ENCODE results near the gene APBA1. TPM values are rescaled to one million over a fixed set of nuclear protein-coding genes. Genes with fewer than 3 reads are reported as not detected.

Gene APBA1
- total and polyA plus RNA-seq, 2 of the 8 experiments (the other 6 are each of a cell fraction or from before 2014, with no cell fraction given): 0.36 to 0.60 TPM

- DNase-seq (ENCODE audit: low read depth in 1 of 2, low spot score in 2 of 2) (no peak), FAIRE-seq (no peak)
- Histone ChIP-seq H4K20me1 (replicated peaks in 1 of 2; ENCODE audit: control insufficient read depth in 1 of 2, insufficient read depth in 2 of 2, low read length in 2 of 2) (no peaks in the 10 kb centered on the region), H4K5ac (ENCODE audit: insufficient read length, low read depth, low read length) (no peak overlapping the region), H3K18ac (ENCODE audit: extremely low read depth, low read length) (no peak overlapping the region), H3K14ac (ENCODE audit: insufficient read length) (no peak overlapping the region), H2AK5ac (ENCODE audit: low read depth, low read length) (no peak overlapping the region), H2BK5ac (ENCODE audit: low read depth, low read length) (no peak overlapping the region), H3K27me3 (replicated peaks in 1 of 4; ENCODE audit: control insufficient read depth in 3 of 4, extremely low read depth in 1 of 4, insufficient read depth in 3 of 4, low read length in 3 of 4) (no peaks in the 10 kb centered on the region), H3K9ac (replicated peaks in 1 of 4; ENCODE audit: extremely low read depth in 1 of 4, low read depth in 3 of 4, low read length in 3 of 4) (no peak overlapping the region), H3K27ac (ENCODE audit: low read depth, low read length) (no peak overlapping the region), H2BK20ac (ENCODE audit: low read length) (no peak overlapping the region), H3K79me2 (ENCODE audit: control insufficient read depth in 1 of 2, insufficient read depth in 2 of 2, low read length in 2 of 2) (no peaks in the 10 kb centered on the region), H3K79me1 (ENCODE audit: low read depth, low read length) (no peaks in the 10 kb centered on the region), H2BK15ac (ENCODE audit: low read length) (no peak overlapping the region), H4K91ac (replicated peaks; ENCODE audit: insufficient read length, low read length) (no peak overlapping the region), H3K4me3 (ENCODE audit: extremely low read depth in 1 of 4, insufficient read depth in 2 of 4, low read depth in 3 of 4, low read length in 4 of 4) (no peak overlapping the region), H3K4me1 (replicated peaks in 1 of 4; ENCODE audit: control insufficient read depth in 3 of 4, insufficient read depth in 4 of 4, low read length in 3 of 4) (peaks cover 0 to 7% (median 3%) of the 10 kb centered on the region in 4 experiments; a peak in 3 of 7 replicates), H4K8ac (ENCODE audit: extremely low read depth, insufficient read depth, low read length) (no peak overlapping the region), H3K56ac (replicated peaks; ENCODE audit: insufficient read length, low read depth, low read length) (no peak overlapping the region), H3K36me3 (ENCODE audit: control insufficient read depth in 2 of 4, insufficient read depth in 4 of 4, low read length in 3 of 4) (no peaks in the 10 kb centered on the region), H3K4me2 (ENCODE audit: insufficient read depth in 1 of 2, low read depth in 2 of 2, low read length in 2 of 2) (no peak overlapping the region), H3K9me3 (ENCODE audit: insufficient read depth in 2 of 2, low read depth in 1 of 2, low read length in 1 of 2) (no peaks in the 10 kb centered on the region), H2AFZ (ENCODE audit: low read length) (no peak overlapping the region), H3K4ac (replicated peaks; ENCODE audit: insufficient read length, low read depth, low read length) (no peak overlapping the region), H2BK120ac (replicated peaks; ENCODE audit: low read depth, low read length) (no peak overlapping the region), H2BK12ac (ENCODE audit: low read depth, low read length) (no peak overlapping the region), H3K23me2 (ENCODE audit: low read depth, low read length) (no peaks in the 10 kb centered on the region), H3K23ac (ENCODE audit: insufficient read length) (no peak overlapping the region)
- CTCF ChIA-PET (ENCODE audit: partially characterized antibody): interaction anchor here (1.2 kb wide), 1 partner anchor 45 kb away, joined by 3 read pairs; no protein-coding TSS in a partner anchor
- POLR2A ChIA-PET (ENCODE audit: partially characterized antibody): no interaction called here
- WGBS, 2 experiments (ENCODE audit: extremely low coverage in 1 of 2, insufficient coverage in 1 of 2, insufficient read length in 1 of 2, insufficient replicate concordance in 2 of 2, low coverage in 1 of 2, low lambda C conversion rate in 2 of 2, missing lambda C conversion rate in 1 of 2): 87% methylated on average over 6 of the region's 6 CpGs; no CpG with 5 or more reads in 1 of the 2 experiments
- TF ChIP-seq ZNF274 (IDR thresholded peaks at IDR 0.05; ENCODE audit: borderline replicate concordance, extremely low read depth, low read length) (no peak), EGR1 (IDR thresholded peaks at IDR 0.05; ENCODE audit: borderline replicate concordance, low read depth, low read length) (no peak), SP1 (IDR thresholded peaks at IDR 0.05; ENCODE audit: low read depth, low read length) (no peak), POLR2AphosphoS5 (IDR thresholded peaks at IDR 0.05; ENCODE audit: low read depth, low read length) (no peak), SP4 (IDR thresholded peaks at IDR 0.05; ENCODE audit: low read length) (no peak), CTBP2 (IDR thresholded peaks at IDR 0.05; ENCODE audit: borderline replicate concordance, insufficient read depth, insufficient read length, low read length) (no peak), EP300 (IDR thresholded peaks at IDR 0.05; ENCODE audit: borderline replicate concordance in 1 of 2, low read depth in 2 of 2, low read length in 2 of 2) (no peak), HDAC2 (IDR thresholded peaks at IDR 0.05; ENCODE audit: borderline replicate concordance in 1 of 2, low read depth in 2 of 2, low read length in 2 of 2) (no peak), RNF2 (IDR thresholded peaks at IDR 0.05; ENCODE audit: borderline replicate concordance, low read depth, low read length, missing control alignments, poor library complexity, severe bottlenecking) (no peak), RXRA (IDR thresholded peaks at IDR 0.05; ENCODE audit: insufficient read depth, low read depth, low read length) (no peak), ASH2L (IDR thresholded peaks at IDR 0.05; ENCODE audit: low read length) (no peak), NANOG (IDR thresholded peaks at IDR 0.05; ENCODE audit: insufficient read depth, low read depth, low read length, poor library complexity, severe bottlenecking) (no peak), NRF1 (IDR thresholded peaks at IDR 0.05; ENCODE audit: low read depth, low read length) (no peak), RFX5 (IDR thresholded peaks at IDR 0.05; ENCODE audit: borderline replicate concordance, low read depth, low read length) (no peak)
Observed at GRCh38 chr9:69500896-69501295, 171.3 kb downstream of the APBA1 start.

Data from H1 (cell line).